H9 (cell line): Measurements from ENCODE around the gene DOCK2. TPM values are rescaled to one million over a fixed set of nuclear protein-coding genes. Genes with fewer than 3 reads are reported as not detected.

ENCODE experiments used
- DNase-seq: peaks from one replicate; pipeline ENCODE4 v3.0.0-alpha.2; 2017
- H2AFZ ChIP-seq: one replicate; pipeline ENCODE4 v1.6.1; 2013; ENCODE audit warnings: mild to moderate bottlenecking, low read length, control low read depth, moderate library complexity
- H2AK5ac ChIP-seq: 2 replicates; pipeline ENCODE4 v1.6.1; 2013; ENCODE audit warnings: low read length, control low read depth, mixed read lengths; ENCODE audit not compliant: insufficient read length
- H2BK120ac ChIP-seq: one replicate; pipeline ENCODE4 v1.6.1; 2013; ENCODE audit warnings: low read depth, mild to moderate bottlenecking, low read length, control low read depth, inconsistent platforms; ENCODE audit not compliant: poor library complexity, severe bottlenecking
- H2BK12ac ChIP-seq: 2 replicates; pipeline ENCODE4 v1.6.1; 2013; ENCODE audit warnings: low read length, control low read depth, mixed read lengths, low read depth; ENCODE audit not compliant: insufficient read length
- H2BK15ac ChIP-seq: 2 replicates; pipeline ENCODE4 v1.6.1; 2013; ENCODE audit warnings: low read depth, low read length, control low read depth
- H2BK20ac ChIP-seq: one replicate; pipeline ENCODE4 v1.6.1; 2013; ENCODE audit warnings: low read depth, mild to moderate bottlenecking, low read length, control low read depth, inconsistent platforms; ENCODE audit not compliant: poor library complexity, severe bottlenecking
- H2BK5ac ChIP-seq: 2 replicates; pipeline ENCODE4 v1.6.1; 2013; ENCODE audit warnings: low read length, control low read depth, mixed read lengths; ENCODE audit not compliant: insufficient read length
- H3K14ac ChIP-seq: 2 replicates; pipeline ENCODE4 v1.6.1; 2013; ENCODE audit warnings: low read length, control low read depth; ENCODE audit not compliant: insufficient read depth
- H3K18ac ChIP-seq: 2 replicates; pipeline ENCODE4 v1.6.1; 2013; ENCODE audit warnings: low read depth, mild to moderate bottlenecking, mixed read lengths, low read length, control low read depth; ENCODE audit not compliant: insufficient read length
- H3K23ac ChIP-seq: 2 replicates; pipeline ENCODE4 v1.6.1; 2013; ENCODE audit warnings: low read length, control low read depth, mixed read lengths, low read depth; ENCODE audit not compliant: insufficient read length
- H3K23me2 ChIP-seq: 2 replicates; pipeline ENCODE4 v1.6.1; 2013; ENCODE audit warnings: low read depth, mild to moderate bottlenecking, mixed read lengths, low read length, control low read depth; ENCODE audit not compliant: insufficient read length, poor library complexity, severe bottlenecking
- H3K27ac ChIP-seq: 2 replicates; pipeline ENCODE4 v1.5.1; 2013; ENCODE audit warnings: low read length, control low read depth, mixed read lengths, low read depth; ENCODE audit not compliant: insufficient read length
- H3K27me3 ChIP-seq: 2 replicates; pipeline ENCODE4 v1.6.1; 2013; ENCODE audit warnings: low read length, control low read depth, inconsistent platforms; ENCODE audit not compliant: insufficient read depth
- H3K4ac ChIP-seq: 2 replicates; pipeline ENCODE4 v1.6.1; 2013; ENCODE audit warnings: low read depth, mild to moderate bottlenecking, control low read depth, inconsistent platforms, low read length, moderate library complexity
- H3K4me1 ChIP-seq: 2 replicates; pipeline ENCODE4 v1.6.1; 2013; ENCODE audit warnings: low read length, control low read depth, inconsistent platforms; ENCODE audit not compliant: insufficient read depth
- H3K4me2 ChIP-seq: 2 replicates; pipeline ENCODE4 v1.6.1; 2013; ENCODE audit warnings: low read length, control low read depth, mixed read lengths; ENCODE audit not compliant: insufficient read length, insufficient read depth
- H3K56ac ChIP-seq: 2 replicates; pipeline ENCODE4 v1.6.1; 2013; ENCODE audit warnings: low read depth, mild to moderate bottlenecking, mixed read lengths, low read length, control low read depth; ENCODE audit not compliant: insufficient read length
- H3K79me1 ChIP-seq: 2 replicates; pipeline ENCODE4 v1.6.1; 2013; ENCODE audit warnings: low read depth, mild to moderate bottlenecking, moderate library complexity, low read length, control low read depth, inconsistent platforms; ENCODE audit not compliant: insufficient read depth, poor library complexity, severe bottlenecking
- H3K79me2 ChIP-seq: 2 replicates; pipeline ENCODE4 v1.6.1; 2013; ENCODE audit warnings: low read length, control low read depth, inconsistent platforms; ENCODE audit not compliant: insufficient read depth
- H3K9ac ChIP-seq: 2 replicates; pipeline ENCODE4 v1.6.1; 2013; ENCODE audit warnings: low read length, control low read depth, mixed read lengths; ENCODE audit not compliant: insufficient read length; ENCODE audit errors: extremely low read depth
- H3K9me3 ChIP-seq: one replicate; pipeline ENCODE4 v1.6.1; 2013; ENCODE audit warnings: low read depth, low read length, inconsistent platforms; ENCODE audit not compliant: control insufficient read depth
- H3T11ph ChIP-seq: one replicate; pipeline ENCODE4 v1.6.1; 2013; ENCODE audit warnings: mild to moderate bottlenecking, low read length, control low read depth, inconsistent platforms
- H4K20me1 ChIP-seq: one replicate; pipeline ENCODE4 v1.6.1; 2013; ENCODE audit not compliant: control insufficient read depth, insufficient read length, insufficient read depth
- H4K5ac ChIP-seq: 2 replicates; pipeline ENCODE4 v1.6.1; 2013; ENCODE audit warnings: low read depth, mild to moderate bottlenecking, mixed read lengths, low read length, control low read depth; ENCODE audit not compliant: insufficient read length
- H4K8ac ChIP-seq: replicated peaks from 2 replicates; pipeline ENCODE4 v1.6.1; 2013; ENCODE audit warnings: low read length, control low read depth, mixed read lengths, low read depth; ENCODE audit not compliant: insufficient read length
- H4K91ac ChIP-seq: 2 replicates; pipeline ENCODE4 v1.6.1; 2013; ENCODE audit warnings: low read depth, mild to moderate bottlenecking, moderate library complexity, mixed read lengths, low read length, control low read depth; ENCODE audit not compliant: insufficient read length
- H3K27ac Mint-ChIP-seq, 3 experiments: 2 replicates in 2 of 3; 3 replicates in 1 of 3; pipeline ENCODE4 v1.8.0; 2020 to 2021; ENCODE audit warnings: mixed read lengths in 3 of 3, mild to moderate bottlenecking in 1 of 3, moderate library complexity in 1 of 3
- H3K27me3 Mint-ChIP-seq: 2 replicates; pipeline ENCODE4 v1.8.0; 2021; ENCODE audit warnings: low read depth, mild to moderate bottlenecking, moderate library complexity, mixed read lengths
- H3K36me3 Mint-ChIP-seq, 3 experiments: 2 replicates in 2 of 3; 3 replicates in 1 of 3; pipeline ENCODE4 v1.8.0; 2020 to 2021; ENCODE audit warnings: low read depth in 3 of 3, mixed read lengths in 3 of 3; ENCODE audit not compliant: insufficient read depth in 1 of 3
- H3K4me1 Mint-ChIP-seq, 2 experiments: 2 replicates each; pipeline ENCODE4 v1.8.0; 2020; ENCODE audit warnings: mixed read lengths in 2 of 2
- H3K4me3 Mint-ChIP-seq, 2 experiments: 2 replicates in 1 of 2; 3 replicates in 1 of 2; pipeline ENCODE4 v1.8.0; 2020 to 2021; ENCODE audit warnings: mild to moderate bottlenecking in 2 of 2, mixed read lengths in 2 of 2, moderate library complexity in 1 of 2
- H3K9me3 Mint-ChIP-seq, 2 experiments: 2 replicates in 1 of 2; 3 replicates in 1 of 2; pipeline ENCODE4 v1.8.0; 2020; ENCODE audit warnings: mild to moderate bottlenecking in 2 of 2, mixed read lengths in 2 of 2, moderate library complexity in 1 of 2
- CTCF ChIP-seq: fragments of 200-600 bp; sonication (generic); conservative IDR thresholded peaks from 3 replicates; pipeline ENCODE4 v1.8.0; 2021; ENCODE audit warnings: antibody characterized with exemption, mild to moderate bottlenecking
- WGBS: extraction: QIAGEN DNeasy Blood & Tissue Kit; methylation state at CpG from one replicate; pipeline ENCODE4 v1.1.7; 2013; ENCODE audit warnings: missing lambda C conversion rate, low lambda C conversion rate, mixed read lengths; ENCODE audit not compliant: insufficient read length; ENCODE audit errors: extremely low coverage; 5-methylcytosine and 5-hydroxymethylcytosine counted together
- total RNA-seq: library from RNA; stranded (reverse); gene quantifications from 2 replicates; pipeline ENCODE4 v1.2.1, GENCODE V29; 2021

The DOCK2 gene
- total RNA-seq, 1 experiment from 2014 or later = 7.8 TPM

DNA sequence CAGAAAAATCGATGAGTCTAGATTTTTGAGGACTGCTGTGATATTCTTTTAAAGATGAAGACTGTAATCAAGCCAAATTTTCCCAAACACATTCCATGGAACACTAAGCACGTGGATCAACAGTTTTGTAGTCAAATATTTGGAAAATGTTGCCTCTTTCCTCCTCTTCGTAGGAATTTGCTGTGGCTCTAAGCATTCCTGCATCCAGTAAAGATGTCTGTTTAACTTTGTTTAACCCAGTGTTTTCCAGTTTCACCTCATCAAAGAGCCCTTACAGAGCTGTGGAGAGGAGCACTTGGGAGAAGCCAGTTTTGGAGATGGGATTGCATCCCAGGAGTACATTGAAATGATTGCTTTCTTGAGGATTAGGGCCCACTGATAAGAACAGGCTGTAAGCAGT is 284.3 kb downstream of the DOCK2 start:
- Histone ChIP-seq H2AK5ac (no peak overlapping the region), H3K23ac (no peak overlapping the region), H4K20me1 (no peaks in the 10 kb centered on the region), H4K91ac (no peak overlapping the region), H2AFZ (no peak overlapping the region), H3K9me3 (no peaks in the 10 kb centered on the region), H2BK15ac (no peak overlapping the region), H3K14ac (no peak overlapping the region), H3K23me2 (no peaks in the 10 kb centered on the region), H3K79me1 (no peaks in the 10 kb centered on the region), H4K8ac (no peak overlapping the region), H3T11ph (no peak overlapping the region), H3K18ac (no peak overlapping the region), H2BK12ac (no peak overlapping the region), H3K56ac (no peak overlapping the region), H3K27ac (no peak overlapping the region), H2BK20ac (no peak overlapping the region), H3K4me2 (no peak overlapping the region), H3K4me1 (no peaks in the 10 kb centered on the region), H4K5ac (no peak overlapping the region), H3K27me3 (no peaks in the 10 kb centered on the region), H3K79me2 (no peaks in the 10 kb centered on the region), H2BK120ac (no peak overlapping the region), H3K9ac (no peak overlapping the region), H2BK5ac (no peak overlapping the region), H3K4ac (no peak overlapping the region)
- Mint-ChIP-seq H3K9me3 (no peaks in the 10 kb centered on the region), H3K4me1 (peaks cover 9% of the 10 kb centered on the region in 2 experiments; a peak in 3 of 4 replicates), H3K27me3 (no peaks in the 10 kb centered on the region), H3K36me3 (no peaks in the 10 kb centered on the region), H3K27ac (no peak overlapping the region), H3K4me3 (no peak overlapping the region)
- no peak for TF ChIP-seq CTCF
- DNase-seq = no peak
- WGBS = no CpG with 5 or more reads among the region's 3 CpGs
